Esophagus muscularis mucosa (tissue), 4 donors: ENCODE data around the gene NBDY. TPM values are rescaled to one million over a fixed set of nuclear protein-coding genes. Genes with fewer than 3 reads are reported as not detected.
A peak's percentile ranks its signal among the peaks of the same experiment; 100 is the strongest.

Experiments
- DNase-seq: peaks from one replicate; pipeline ENCODE4 v3.0.0-alpha.2; 2017; ENCODE audit errors: extremely low spot score
- H3K27ac ChIP-seq, 4 donors: fragments of 200-600 bp; sonication (generic); replicated peaks in 1 of 4; 1 replicate in 3 of 4; 2 replicates in 1 of 4; pipeline ENCODE4 v1.5.1; 2016 to 2019; ENCODE audit warnings: mild to moderate bottlenecking in 1 of 4
- H3K27me3 ChIP-seq, 4 donors: fragments of 200-600 bp; sonication (generic); one replicate each; pipeline versions ENCODE4 v1.5.1 to v1.6.0; 2016 to 2019
- H3K36me3 ChIP-seq, 4 donors: fragments of 200-600 bp; sonication (generic); one replicate each; pipeline ENCODE4 v1.5.1; 2016 to 2019
- H3K4me1 ChIP-seq, 4 donors: fragments of 200-600 bp; sonication (generic); one replicate each; pipeline ENCODE4 v1.5.1; 2016 to 2019
- H3K4me3 ChIP-seq, 4 donors: fragments of 200-600 bp; sonication (generic); 1 replicate in 2 of 4; 2 replicates in 2 of 4; pipeline ENCODE4 v1.5.1; 2016 to 2019; ENCODE audit warnings: mild to moderate bottlenecking in 4 of 4, moderate library complexity in 1 of 4
- H3K9me3 ChIP-seq, 4 donors: fragments of 200-600 bp; sonication (generic); 1 replicate in 3 of 4; 2 replicates in 1 of 4; pipeline ENCODE4 v1.5.1; 2016 to 2019
- EP300 ChIP-seq: sonication (generic); formaldehyde crosslinking; IDR thresholded peaks from one replicate; pipeline ENCODE4 v1.6.1; 2017; ENCODE audit warnings: antibody characterized with exemption
- POLR2A ChIP-seq: fragments of 450-650 bp; IDR thresholded peaks from one replicate; pipeline ENCODE4 v1.6.1; 2017; ENCODE audit warnings: antibody characterized with exemption, moderate library complexity, mild to moderate bottlenecking, low read depth
- POLR2AphosphoS5 ChIP-seq, 2 donors: sonication (generic); formaldehyde crosslinking; IDR thresholded peaks; one replicate each; pipeline ENCODE4 v1.6.1; 2017; ENCODE audit warnings: antibody characterized with exemption in 2 of 2
- WGBS: methylation state at CpG from one replicate; pipeline ENCODE4 v1.1.5; 2018; 5-methylcytosine and 5-hydroxymethylcytosine counted together
- intact Hi-C: fragments of 100-400 bp; cut with DNase I; formaldehyde crosslinking; loops from one replicate; pipeline ENCODE4 v1.15.1; 2023
- total RNA-seq, 4 donors: library from RNA; depleted of rRNA; stranded (reverse); fragments of >200 nt; gene quantifications; one replicate each; pipeline versions ENCODE4 v1.1.0 to v1.2.1, GENCODE V29; 2016
- TF ChIP-seq, protein P1 (sequence below), 3 experiments: fragments of 200-600 bp in 2 of 3; fragments of 450-650 bp in 1 of 3; sonication (generic) in 2 of 3; IDR thresholded peaks; one replicate each; pipeline ENCODE4 v1.5.1; 2017 to 2019; ENCODE audit warnings: antibody characterized with exemption in 3 of 3, mild to moderate bottlenecking in 2 of 3, moderate library complexity in 1 of 3

The NBDY gene
- total RNA-seq, 4 donors from 2014 or later, result 11.8 to 19.4 (median 18.7) TPM

DNA sequence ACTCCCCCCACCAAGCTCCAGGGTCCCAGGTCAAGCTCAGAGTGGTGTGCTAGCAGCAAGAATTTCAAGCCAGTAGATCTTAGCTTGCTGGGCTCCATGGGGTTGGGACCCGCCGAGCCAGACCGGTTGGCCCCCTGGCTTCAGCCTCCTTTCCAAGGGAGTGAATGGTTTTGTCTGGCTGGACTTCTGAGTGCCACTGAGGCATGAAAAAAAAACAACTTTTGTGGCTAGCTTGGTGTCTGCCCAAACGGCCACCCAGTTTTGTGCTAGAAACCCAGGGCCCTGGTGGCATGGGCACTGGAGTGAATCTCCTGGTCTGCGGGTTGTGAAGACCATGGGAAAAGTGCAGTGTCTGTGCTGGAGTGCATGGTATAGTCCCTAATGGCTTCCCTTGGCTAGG, 82.6 kb downstream of the NBDY start:
- 93% methylated on average over 5 of the region's 5 CpGs for WGBS
- intact Hi-C loops, result loop anchor here (5.0 kb wide), 1 partner anchor 166 kb away; no protein-coding TSS in a partner anchor
- DNase-seq, result no peak
- Histone ChIP-seq H3K27me3 (no peaks in the 10 kb centered on the region), H3K4me3 (no peak overlapping the region), H3K9me3 (no peaks in the 10 kb centered on the region), H3K27ac (no peak overlapping the region), H3K36me3 (no peaks in the 10 kb centered on the region), H3K4me1 (peaks cover 0 to 5% (median 1%) of the 10 kb centered on the region in 4 donors)
- TF ChIP-seq POLR2AphosphoS5 (IDR thresholded peaks at IDR 0.05) (no peak), POLR2A (no peak), EP300 (no peak)
- TF ChIP-seq, protein P1, sequence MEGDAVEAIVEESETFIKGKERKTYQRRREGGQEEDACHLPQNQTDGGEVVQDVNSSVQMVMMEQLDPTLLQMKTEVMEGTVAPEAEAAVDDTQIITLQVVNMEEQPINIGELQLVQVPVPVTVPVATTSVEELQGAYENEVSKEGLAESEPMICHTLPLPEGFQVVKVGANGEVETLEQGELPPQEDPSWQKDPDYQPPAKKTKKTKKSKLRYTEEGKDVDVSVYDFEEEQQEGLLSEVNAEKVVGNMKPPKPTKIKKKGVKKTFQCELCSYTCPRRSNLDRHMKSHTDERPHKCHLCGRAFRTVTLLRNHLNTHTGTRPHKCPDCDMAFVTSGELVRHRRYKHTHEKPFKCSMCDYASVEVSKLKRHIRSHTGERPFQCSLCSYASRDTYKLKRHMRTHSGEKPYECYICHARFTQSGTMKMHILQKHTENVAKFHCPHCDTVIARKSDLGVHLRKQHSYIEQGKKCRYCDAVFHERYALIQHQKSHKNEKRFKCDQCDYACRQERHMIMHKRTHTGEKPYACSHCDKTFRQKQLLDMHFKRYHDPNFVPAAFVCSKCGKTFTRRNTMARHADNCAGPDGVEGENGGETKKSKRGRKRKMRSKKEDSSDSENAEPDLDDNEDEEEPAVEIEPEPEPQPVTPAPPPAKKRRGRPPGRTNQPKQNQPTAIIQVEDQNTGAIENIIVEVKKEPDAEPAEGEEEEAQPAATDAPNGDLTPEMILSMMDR (IDR thresholded peaks at IDR 0.05), result no peak

DNA sequence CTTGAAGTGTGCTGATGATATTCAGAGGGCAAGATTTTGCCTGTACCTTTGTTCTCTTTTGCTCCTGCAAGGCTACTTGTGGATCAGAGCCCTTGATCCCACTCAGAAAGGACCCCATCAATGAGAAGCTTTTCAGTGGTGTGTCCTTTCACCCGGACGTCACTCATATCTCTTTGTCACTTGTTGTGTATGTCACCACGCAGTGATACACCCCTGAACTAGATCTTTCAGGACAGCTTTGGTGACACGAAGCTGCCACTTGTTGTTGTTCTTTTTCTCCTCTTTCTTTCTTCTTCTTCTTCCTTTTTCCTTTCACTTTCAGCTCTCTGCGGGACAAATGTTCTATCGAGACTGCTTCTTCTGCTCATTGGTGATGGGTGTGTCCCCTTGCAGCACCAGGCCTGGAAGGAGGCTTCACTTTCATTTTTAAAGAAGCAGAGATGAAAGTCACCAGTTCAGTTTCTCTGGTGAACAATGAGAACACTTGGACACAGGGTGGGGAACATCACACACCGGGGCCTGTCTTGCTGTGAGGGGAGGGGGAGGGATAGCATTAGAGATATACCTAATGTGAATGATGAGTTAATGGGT, 83.6 kb downstream of the NBDY start:
- DNase-seq, result no peak
- Histone ChIP-seq H3K9me3 (no peaks in the 10 kb centered on the region), H3K36me3 (peaks cover 0 to 3% (median 0%) of the 10 kb centered on the region in 4 donors), H3K4me1 (peaks cover 0 to 5% (median 1%) of the 10 kb centered on the region in 4 donors), H3K27ac (peak overlapping the region in 1 of 4 donors; percentile 22), H3K27me3 (no peaks in the 10 kb centered on the region), H3K4me3 (peak overlapping the region in 2 of 4 donors; percentile 19 to 25)
- TF ChIP-seq, protein P1 (IDR thresholded peaks at IDR 0.05), result no peak
- no peak for TF ChIP-seq EP300
- TF ChIP-seq POLR2AphosphoS5 (IDR thresholded peaks at IDR 0.05), result no peak
- TF ChIP-seq POLR2A, result no peak
- intact Hi-C loops, result loop anchor here (5.0 kb wide), 1 partner anchor 165 kb away; no protein-coding TSS in a partner anchor
- 53% methylated on average over 7 of the region's 7 CpGs for WGBS

DNA sequence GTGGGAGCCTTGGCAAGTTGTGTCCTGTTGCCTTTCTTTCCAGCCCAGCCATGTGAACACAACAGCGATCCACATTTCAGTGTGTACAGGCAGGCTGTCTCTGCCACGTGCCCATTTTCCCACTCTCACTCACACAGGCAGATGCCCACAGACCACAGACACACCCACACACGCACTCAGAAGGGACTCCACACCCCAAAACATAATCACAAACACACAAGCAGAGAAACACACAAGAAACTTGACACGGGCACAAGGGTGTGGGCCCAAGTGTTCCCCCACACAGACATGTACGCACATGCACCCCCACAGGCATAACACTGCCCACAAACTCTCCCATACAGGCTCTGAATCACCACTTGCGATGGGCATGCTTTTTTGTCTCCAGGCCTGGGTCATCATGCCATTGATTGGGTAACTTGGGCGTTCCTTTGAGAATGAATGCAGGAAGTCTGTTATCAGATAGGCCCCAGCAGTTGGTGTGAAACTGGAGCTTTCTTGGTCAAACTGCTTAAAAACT, 84.3 kb downstream of the NBDY start:
- H3K27me3 ChIP-seq, result no peaks in the 10 kb centered on the region
- H3K4me3 ChIP-seq, result no peak overlapping the region
- H3K36me3 ChIP-seq, result peaks cover 0 to 3% (median 0%) of the 10 kb centered on the region in 4 donors
- no peaks in the 10 kb centered on the region for H3K9me3 ChIP-seq
- TF ChIP-seq EP300 (no peak), POLR2AphosphoS5 (IDR thresholded peaks at IDR 0.05) (no peak), POLR2A (no peak)
- TF ChIP-seq, protein P1 (IDR thresholded peaks at IDR 0.05), result no peak
- intact Hi-C loops, result loop anchor here (5.0 kb wide), 1 partner anchor 164 kb away; no protein-coding TSS in a partner anchor
- peaks cover 0 to 5% (median 1%) of the 10 kb centered on the region in 4 donors for H3K4me1 ChIP-seq
- no peak for DNase-seq
- H3K27ac ChIP-seq, result peak overlapping the region in 1 of 4 donors; percentile 22
- 58% methylated on average over 7 of the region's 7 CpGs for WGBS

DNA sequence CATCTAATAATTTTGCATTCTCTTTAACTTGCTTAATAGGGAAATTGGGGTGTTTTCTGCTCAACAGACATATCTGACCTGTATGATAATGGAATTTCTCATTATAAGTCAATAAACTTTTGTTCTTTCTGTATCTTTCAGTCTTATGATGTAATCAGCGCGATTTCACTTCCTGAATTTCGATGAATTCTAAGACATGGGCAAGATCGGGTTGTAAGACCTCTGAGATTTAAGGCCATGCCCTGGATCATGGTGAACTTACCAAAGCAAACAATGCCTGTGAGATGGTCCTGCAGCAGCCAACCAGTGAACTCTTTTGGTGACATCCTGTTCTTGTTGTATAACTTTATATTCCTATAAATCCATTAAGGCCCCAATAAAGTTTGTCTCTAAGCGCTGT, 88.1 kb downstream of the NBDY start:
- no peak for TF ChIP-seq POLR2AphosphoS5 (IDR thresholded peaks at IDR 0.05)
- TF ChIP-seq EP300, result no peak
- TF ChIP-seq POLR2A, result no peak
- TF ChIP-seq, protein P1 (IDR thresholded peaks at IDR 0.05), result no peak
- no peak for DNase-seq
- Histone ChIP-seq H3K4me1 (peaks cover 0 to 2% (median 0%) of the 10 kb centered on the region in 4 donors), H3K27ac (no peak overlapping the region), H3K4me3 (no peak overlapping the region), H3K27me3 (no peaks in the 10 kb centered on the region), H3K36me3 (peaks cover 0 to 5% (median 2%) of the 10 kb centered on the region in 4 donors), H3K9me3 (no peaks in the 10 kb centered on the region)
- intact Hi-C loops, result no loop called here
- 80% methylated on average over 5 of the region's 5 CpGs for WGBS
